Measurements from ENCODE around the gene KDSR.

KDSR gene

DNA sequence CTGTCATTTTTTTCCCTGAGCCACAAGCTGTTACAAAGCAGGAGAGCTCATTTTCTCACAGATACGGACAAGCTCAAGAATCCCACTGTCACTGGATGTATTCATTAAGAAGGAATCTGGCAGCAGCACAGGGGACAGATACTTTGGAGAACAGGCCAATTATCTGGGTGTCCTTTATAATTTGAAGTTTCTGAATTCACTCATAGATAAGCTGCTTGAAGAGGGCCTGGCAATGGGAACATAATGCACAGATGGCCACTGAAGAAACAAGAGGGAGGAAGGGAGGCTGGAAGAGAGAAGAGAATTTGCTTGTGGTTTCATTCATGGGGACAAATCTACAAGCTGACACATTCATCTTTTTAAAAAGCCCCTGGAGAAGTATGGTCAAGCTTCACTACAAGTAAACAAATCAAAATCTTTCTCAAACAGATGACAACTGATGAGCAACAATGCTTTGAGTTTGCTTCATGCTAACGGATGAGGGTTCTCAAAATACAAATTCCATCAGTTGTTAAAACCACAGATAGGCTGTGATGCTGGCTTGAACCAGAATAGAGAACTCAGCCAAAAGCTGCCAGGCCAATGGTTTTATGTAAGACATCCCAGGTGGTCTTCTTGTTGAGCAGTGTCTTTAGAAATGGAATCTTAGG, 59.3 kb downstream of the KDSR start:
- no peak for DNase-seq (ENCODE audit: low read depth, low spot score)

DNA sequence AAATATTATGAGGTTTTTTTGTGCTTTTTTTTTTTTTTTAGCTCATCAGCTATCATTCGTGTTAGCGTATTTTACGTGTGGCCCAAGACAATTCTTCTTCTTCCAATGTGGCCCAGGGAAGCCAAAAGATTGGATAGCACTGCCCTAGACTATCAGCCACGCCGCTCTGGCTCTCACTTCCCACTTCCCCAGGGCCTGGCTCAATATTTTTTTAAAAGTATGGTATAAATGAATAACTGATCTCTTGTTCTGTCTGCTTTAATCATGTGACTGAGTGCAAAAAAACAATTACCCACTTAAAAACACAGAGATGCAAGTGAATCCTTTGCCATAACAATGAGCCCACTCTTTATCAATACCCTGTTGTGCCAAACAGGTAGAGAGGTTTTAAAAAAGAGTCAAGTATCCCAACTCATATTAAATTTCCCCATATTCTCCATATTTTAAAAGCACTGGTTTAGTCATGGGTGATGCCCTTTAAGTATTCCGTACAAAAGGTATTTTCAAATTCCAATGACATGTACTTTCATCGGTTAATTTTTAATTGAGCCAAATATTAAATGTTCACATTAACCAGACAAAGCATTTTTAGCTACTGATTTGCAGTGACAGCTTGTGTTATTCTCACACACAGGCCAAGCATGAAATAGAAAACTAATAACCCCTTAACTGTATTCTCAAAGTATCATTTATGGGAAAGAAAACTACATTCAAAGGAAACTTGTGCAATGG, 60.0 kb downstream of the KDSR start:
- no peak for DNase-seq (ENCODE audit: low read depth, low spot score)

DNA sequence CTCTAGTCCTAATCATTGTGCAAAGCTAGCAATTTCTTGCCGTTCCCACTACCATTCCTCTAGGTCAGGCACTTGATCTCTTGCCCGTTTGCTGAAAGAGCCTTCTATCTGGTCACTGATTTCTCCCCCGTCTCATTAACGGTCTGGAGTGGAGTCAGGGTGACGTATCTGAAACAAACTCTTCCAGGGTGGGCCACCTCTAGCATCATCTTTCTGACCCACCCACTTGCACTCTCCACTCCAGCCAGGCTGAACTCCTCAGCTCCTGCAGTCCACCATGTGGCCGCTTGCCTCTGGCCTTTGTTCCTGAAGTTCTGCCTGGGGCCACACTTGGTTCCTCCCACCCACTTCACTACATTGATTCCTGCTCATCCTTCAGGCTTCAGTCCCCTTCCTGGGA, 60.8 kb downstream of the KDSR start:
- no peak for DNase-seq (ENCODE audit: low read depth, low spot score)

DNA sequence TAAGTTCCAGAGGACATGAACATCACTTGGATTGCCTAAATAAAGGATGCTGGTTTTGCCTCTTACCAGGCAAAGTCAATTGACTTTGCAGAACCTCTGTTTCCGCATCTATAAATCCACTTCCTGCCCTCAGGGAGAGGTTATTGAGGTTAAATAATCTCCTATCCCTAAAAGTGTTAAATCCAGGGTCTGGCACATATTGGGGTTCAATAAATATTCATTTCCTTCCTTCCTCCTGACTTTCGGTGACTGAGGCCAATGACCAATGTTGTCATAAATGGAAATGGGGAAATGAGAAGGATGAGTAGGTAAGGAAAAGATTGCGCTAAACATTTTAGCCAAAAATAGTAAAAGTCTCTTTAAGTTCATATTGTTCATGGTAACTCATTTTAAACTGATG, 63.5 kb downstream of the KDSR start:
- no peak for DNase-seq (ENCODE audit: low read depth, low spot score)

DNA sequence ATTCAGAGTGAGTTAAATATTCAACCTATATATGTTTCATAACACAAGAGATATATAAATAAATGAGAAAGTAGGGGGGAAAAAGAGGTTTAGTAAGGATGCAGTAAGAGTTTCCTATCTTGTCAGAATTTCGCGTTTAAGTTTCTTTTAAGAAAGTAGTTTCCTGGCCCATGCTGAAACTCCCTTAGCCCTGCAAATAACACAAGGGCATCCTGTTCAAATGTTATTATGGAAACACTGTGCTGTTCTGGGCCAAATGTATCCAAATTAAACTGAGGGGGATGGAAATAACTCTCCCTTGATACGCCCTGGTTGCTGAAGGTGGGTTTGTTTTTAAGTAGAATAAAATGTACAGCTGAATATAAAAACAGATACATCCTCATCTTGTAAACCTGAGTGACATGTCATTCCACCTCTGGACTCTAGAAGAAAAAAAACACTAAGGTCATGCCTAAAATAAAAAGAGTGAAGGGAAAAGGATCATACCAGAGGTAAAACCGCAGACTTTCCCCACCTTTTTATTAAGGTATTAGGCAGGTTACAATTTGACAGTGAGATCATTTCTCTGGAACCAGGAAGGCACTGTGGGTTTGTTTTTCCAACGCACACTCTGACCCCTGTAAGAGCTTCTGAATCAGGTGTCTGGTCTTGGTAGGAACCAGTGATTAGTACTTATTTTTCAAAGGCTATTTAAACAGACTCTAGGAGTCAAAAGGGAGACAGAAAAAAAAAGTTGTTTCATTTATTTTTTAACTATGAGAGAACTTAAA, 64.2 kb downstream of the KDSR start:
- no peak for DNase-seq (ENCODE audit: low read depth, low spot score)

DNA sequence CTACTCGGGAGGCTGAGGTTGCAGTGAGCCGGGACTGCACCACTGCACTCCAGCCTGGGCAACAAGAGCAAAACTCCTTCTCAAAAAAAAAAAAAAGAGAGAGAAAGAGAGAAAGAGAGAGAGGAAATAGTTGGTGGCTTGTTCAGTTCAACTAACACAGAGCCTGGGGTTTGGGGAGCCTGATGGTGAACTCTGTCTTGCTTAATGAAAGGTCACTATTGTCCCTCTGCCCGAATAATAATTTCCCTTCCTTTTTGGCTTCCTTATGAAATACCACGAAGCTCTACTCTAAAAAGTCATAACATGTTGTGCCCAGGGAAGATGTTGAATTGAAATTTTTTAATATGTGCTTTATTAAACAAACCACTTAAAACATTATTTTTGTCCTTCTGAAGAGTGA, 64.8 kb downstream of the KDSR start:
- no peak for DNase-seq (ENCODE audit: low read depth, low spot score)

DNA sequence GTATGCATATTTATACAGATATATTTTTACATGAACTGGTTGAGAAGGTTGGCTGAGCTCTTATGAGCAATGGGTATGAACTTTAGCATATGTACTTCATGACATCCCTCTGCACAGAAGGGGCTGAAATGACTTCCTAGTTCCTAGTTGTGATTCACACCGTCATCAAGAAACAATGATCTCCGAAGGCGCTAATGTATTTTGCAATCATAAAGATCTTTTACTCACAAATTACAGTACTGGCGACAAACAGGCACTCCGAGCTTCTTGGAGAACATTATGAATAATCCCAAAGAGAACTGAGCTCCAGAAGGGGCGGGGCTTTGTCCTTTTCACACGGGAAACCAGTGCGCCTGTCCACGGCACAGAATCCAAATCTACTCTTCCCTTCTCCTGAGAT, 65.6 kb downstream of the KDSR start:
- no peak for DNase-seq (ENCODE audit: low read depth, low spot score)

DNA sequence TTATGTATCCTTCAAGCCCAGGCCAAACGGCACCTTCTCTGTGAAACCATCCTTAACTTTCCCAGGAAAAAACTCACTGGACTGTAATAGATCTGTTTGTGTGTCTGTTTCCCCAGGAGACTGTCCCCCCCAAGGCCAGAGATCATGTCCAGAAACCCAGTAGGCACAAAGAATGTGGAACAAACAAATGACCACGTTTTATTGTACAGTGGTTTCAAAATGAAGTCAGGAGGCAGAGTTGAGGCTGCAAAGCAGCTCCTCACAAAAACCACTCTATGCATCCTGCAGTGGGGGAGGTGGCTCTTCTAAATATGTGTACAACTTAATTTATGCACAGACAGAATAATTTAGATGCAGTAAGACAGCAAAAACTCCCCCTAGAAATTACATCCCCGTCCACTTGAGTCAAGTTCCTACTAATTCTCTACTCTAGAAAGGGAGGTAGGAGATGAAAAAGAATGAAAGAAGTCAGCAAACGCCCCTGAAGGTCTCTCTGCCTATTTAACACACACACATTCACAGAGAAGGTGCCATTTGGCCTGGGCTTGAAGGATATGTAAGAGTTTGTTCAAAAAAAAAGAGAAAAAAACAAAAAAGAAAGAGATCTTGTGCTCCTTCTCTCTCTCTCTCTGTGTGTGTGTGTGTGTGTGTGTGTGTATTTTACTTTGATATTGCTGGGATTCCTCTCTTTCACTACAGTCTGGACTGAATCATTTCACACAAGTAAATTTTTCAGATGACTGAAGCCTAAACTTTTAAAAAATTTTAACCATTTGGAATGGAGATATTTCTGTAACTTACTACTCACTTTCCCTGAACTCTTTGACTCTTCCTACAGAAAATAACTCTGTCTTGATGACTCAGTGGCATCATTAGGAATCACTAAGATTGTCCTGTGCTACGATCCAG, 66.9 kb downstream of the KDSR start:
- DNase-seq (ENCODE audit: low read depth, low spot score), result no peak

DNA sequence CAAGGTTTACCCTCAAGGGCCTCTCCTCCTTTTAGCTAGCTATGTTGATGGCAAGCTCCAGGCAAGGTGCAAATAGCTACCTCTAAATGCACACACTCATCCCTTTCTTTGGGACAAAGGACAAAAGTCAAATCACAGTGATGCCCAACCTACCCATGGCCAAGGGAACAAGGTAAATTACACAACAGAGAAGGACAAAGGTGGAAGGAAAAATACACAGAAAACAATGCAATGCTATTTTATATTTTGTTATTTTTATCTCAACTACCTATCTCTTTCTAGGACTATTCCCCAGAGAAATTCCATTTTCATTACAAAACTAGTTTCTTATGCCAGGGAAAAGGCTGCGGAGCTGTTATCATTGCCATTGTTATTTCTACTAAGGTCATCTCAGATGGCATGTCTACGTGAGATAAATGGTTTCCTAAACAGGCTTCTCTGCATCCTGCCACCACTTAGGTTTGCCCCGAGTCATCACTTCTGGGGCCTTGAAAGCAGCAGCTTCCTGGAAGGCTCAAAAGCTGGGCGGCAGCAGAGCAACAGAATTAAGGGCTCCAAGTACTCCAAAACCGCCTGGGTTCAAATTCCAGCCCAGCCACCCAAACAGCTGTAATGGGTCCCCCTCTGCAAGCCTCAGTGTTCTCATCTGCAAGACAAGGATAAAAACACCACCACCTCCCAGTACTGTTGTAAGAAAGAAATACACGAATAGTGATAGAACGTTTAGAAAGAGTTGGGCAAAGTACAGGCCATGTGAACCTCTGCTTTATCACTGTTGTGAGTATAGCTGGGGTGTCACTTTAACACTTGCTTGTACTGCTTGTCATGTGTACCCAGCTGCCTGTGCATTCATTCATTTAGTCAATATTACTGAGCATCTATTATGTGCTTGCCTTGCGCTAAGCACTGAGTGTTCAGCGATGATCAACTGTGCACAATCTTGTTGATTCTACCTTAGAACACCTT, 68.3 kb downstream of the KDSR start:
- no peak for DNase-seq (ENCODE audit: low read depth, low spot score)

DNA sequence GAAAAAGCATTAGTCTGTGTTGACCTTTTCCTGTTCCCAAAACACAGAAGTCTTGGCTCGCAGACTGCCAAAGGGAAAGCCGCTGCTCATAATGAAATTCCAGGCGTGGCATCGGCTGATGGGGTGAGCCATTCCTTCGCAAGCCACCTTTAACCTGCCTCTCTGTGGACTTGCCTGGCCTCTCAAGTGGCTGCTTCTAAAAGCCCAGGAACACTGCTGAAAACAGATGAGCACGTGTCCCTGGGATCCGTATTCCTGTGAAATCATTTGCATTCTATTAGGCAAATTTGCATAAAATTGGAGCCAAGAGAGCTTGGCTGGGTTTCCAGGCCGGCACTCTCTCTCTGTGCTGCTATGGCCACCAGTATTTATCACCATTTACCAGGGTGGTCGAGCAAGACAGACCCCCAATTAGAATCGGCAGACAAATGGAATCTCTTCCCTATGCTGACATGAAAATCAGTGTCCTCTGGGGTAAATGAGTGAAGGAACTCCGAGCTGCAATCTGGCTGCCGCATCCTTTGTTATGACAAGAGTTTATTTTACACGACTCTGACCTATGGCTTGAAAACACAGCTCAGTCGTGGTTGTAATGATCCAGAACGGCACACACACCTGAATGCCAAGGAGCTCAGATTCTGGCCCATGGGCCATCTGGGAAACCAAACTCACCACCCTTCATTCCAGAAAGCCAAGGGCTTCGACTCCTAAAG, 69.2 kb downstream of the KDSR start:
- DNase-seq (ENCODE audit: low read depth, low spot score), result no peak

DNA sequence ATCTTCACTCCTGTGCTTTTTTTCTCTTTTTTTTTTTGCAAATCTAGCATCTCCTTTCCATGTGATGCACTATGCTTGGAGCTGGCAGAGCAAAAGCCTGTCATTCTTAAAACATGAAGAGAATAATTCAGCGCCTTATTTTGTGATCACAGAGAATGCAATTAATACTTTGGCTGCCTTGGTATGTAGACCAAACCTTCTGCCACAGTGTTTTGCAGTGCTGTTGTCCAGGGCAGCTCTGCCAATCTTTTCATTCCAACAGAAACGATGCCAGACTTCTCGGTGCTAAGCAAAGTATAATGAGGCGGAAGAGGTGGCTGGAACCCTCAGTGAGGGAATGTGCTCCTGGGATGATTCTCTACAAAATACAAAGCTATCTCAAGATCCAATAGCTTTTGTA, 73.1 kb downstream of the KDSR start:
- no peak for DNase-seq (ENCODE audit: low read depth, low spot score)

DNA sequence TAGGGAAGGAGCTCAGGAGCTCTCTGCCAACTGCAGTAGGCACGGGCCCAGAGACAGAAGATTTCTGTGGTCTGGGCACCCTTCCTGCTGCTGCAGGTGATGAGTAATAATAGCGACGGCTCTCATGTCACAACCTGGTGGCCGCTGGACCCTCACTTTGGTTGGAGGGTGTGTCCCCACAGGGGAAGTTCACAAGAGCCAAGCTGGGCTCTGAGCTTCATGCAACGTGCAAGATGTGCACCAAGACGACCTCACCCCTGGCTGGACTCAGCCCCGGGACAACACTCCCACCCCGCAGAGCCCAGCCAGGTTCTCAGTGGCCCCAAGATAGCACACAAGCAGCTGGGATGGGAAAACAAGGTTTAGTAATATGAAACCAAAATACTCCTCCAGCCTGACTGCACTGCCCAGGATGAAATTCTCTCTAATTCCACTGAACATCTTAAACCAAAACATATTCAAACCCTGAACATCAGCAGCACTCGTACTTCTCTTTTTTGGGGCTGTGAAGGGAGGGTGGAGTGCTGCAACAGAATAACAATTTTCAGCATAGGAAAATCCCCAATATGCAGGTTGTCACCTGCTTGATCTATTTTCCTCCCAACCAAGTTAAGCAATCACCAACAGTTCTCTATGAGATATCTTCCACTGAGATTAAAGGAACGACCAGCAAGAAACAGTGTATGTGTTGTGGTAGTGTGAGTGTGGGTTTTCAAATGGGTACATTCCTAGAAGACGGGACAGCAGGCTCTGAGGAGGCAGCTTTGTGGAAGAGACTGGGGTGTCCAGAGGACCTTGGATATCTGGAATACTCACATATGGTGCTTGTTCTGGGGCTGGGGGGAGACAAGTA, 73.9 kb downstream of the KDSR start:
- DNase-seq (ENCODE audit: low read depth, low spot score), result no peak

DNA sequence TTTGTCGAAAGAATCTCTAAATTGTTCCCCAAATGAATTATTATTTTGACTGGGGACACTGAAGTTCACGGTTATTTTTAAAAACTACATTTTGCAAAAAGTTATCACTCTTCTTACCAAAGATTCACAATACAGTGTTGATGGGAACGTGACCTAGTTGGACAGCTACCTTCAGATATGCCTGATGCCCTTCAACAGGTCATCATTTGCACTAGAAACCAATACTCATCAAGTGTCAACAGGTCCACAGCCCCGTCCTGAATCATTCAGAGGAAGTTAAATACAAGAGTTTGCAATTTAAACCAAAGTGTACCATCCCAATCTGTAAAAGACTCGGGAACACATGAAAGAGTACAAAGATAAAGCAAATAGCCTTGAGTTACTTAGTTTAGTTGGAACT, 75.7 kb downstream of the KDSR start:
- no peak for DNase-seq (ENCODE audit: low read depth, low spot score)

DNA sequence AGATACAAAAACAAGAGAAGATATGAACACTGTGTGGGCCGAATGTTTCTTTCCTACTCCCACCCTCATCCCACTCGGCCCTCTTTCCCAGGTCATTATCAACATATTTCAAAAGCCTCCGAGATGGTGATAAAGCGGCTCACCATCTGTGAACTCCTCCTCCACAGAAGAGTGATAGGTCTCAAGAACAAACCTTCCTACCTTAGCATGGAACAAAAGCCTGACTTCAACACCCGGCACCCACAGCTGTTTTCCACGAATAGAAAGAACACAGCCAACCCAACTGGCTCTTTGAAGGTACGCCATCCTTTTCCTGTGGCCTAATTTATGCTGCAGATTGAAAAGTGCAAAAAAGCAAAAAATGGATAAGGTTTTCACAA, 76.2 kb downstream of the KDSR start:
- no peak for DNase-seq (ENCODE audit: low read depth, low spot score)

DNA sequence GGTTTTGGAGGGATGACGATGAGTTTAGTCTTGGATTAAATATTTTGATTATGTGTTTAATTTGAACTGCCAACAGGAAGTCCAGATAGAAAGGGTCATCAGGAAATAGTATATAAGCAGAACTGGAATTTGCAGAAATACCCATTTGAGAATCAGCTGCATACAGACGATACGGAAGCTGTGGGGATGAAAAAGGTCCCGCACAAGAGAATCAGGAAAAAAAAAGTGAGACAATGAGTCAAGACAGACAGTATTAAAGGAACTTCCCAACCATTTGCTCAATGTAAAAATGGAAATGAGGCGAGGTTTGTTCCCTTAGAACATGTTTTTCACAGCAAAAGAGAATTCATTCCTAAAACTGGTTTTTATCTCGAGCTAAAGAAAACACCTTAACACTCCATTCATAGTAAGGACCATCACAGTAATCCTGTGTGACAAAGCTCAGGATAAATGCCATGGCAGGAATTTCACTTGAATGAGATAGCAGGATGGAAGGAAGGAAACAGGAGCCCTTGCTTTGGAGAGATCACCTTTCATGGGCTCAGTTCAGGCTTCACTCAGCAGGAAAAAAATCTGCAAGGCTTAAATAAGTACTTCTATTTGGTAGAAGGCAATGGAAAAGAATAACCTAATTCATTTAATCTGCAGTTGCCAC, 76.7 kb downstream of the KDSR start:
- no peak for DNase-seq (ENCODE audit: low read depth, low spot score)

DNA sequence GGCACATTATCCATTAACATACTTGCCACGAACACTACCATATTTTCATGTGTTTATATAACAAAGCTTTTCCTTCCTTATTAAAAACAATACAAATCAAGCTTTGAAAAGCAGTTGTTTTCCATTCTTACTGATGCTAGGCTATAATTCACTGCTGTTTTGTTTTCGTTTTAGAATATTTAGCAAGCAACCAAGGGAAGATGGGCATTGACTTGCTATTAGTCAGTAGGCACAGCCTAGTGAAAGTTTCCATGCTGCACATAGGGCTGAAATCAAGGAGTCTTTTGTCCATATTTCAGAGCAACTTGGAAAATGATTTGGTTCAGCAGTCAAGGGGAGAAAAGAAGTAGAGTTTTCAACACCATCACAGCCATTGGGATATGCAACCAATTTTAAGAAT, 78.7 kb downstream of the KDSR start:
- no peak for DNase-seq (ENCODE audit: low read depth, low spot score)

DNA sequence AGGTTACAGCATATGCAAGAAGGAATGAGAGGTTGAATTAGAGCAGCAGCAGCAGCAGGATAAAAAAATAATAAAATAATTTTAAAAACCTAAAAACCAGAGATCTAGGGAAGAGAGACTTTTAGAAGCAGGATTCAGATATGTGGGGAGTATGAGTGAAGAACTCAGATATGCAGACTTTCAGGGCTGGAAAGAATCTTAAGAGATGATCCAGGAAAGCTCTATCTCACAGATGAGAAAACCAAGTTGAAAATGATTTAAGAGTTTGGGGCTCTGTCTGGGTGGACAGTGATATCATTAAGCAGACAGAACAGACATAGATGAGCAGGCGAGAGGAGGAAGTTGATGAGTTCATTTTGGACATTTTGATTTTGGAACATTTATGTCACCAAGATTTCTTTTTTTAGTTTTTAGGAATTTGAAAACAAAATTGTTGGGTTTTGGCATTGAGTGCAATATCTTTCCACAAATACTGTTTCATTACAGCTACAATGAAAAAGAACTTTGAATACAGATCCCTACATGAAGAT, 79.2 kb downstream of the KDSR start:
- no peak for DNase-seq (ENCODE audit: low read depth, low spot score)

DNA sequence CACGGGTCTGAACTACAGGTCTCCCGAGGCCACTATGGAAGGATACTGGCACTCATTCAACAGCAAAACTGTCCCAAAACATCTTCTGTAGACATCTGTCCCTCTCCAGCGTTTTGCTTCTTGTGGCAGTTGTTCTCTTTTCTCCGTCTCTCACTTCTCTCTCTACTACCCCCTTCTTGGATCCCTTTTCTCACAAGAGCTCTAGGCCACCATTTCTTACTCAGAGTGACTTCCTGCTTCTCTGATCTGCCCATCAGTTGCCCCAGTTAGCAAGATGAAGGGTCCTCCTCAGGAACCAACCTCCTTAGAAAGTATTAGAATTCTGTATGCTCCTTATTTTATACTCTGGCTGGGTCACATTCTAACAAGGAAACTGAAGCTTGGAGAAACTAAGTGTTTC, 80.1 kb downstream of the KDSR start:
- no peak for DNase-seq (ENCODE audit: low read depth, low spot score)
